Lower leg skin (tissue), 4 donors: ENCODE measurements around the gene SLC46A1. TPM values are rescaled to one million over a fixed set of nuclear protein-coding genes. Genes with fewer than 3 reads are reported as not detected.

ENCODE experiments used
- DNase-seq, 2 donors: peaks; one replicate each; pipeline ENCODE4 v3.0.0-alpha.2; 2019; ENCODE audit warnings: low spot score in 2 of 2
- H3K4me3 ChIP-seq: fragments of 200-600 bp; sonication (generic); 2 replicates; pipeline ENCODE4 v1.5.1; 2017; ENCODE audit warnings: mild to moderate bottlenecking, low read depth; ENCODE audit not compliant: poor library complexity, severe bottlenecking
- CTCF ChIP-seq, 3 donors: fragments of 450-650 bp; IDR thresholded peaks; one replicate each; pipeline ENCODE4 v1.5.1; 2016; ENCODE audit warnings: antibody characterized with exemption in 3 of 3, mild to moderate bottlenecking in 3 of 3, moderate library complexity in 2 of 3
- POLR2A ChIP-seq, 2 donors: fragments of 450-650 bp; IDR thresholded peaks; one replicate each; pipeline ENCODE4 v1.6.1; 2016 to 2017; ENCODE audit warnings: antibody characterized with exemption in 2 of 2, mild to moderate bottlenecking in 1 of 2, moderate library complexity in 1 of 2
- WGBS, 2 donors: methylation state at CpG; one replicate each; pipeline ENCODE4 v1.1.5; 2018; 5-methylcytosine and 5-hydroxymethylcytosine counted together
- intact Hi-C: fragments of 100-400 bp; cut with DNase I; formaldehyde crosslinking; loops from one replicate; pipeline ENCODE4 v1.15.0; 2023; ENCODE audit warnings: low total_unique reads
- total RNA-seq, 4 donors: library from RNA; depleted of rRNA; stranded (reverse); fragments of >200 nt; gene quantifications; one replicate each; pipeline ENCODE4 v1.1.0, GENCODE V29; 2016

Gene SLC46A1
- total RNA-seq, 4 donors from 2014 or later = 0.89 to 11.5 (median 4.5) TPM

DNA sequence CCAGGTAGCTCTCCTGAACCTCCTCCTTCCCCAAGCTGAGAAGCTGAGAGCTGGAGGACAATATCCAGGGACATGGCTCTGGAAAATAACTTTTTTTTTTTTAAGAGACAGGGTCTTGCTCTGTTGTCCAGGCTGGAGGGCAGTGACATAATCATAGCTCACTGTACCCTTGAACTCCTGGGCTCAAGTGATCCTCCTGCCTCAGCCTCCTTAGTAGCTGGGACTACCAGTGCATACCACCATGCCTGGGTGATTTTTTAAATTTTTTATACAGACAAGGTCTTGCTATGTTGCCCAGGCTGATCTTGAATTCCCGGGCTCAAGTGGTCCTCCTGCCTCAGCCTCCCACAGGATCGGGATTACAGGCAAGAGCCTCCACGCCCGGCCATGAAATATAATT is 6.2 kb downstream of the SLC46A1 start:
- 89 to 94% methylated on average over 4 of the region's 4 CpGs for WGBS, 2 donors
- no peak for DNase-seq
- H3K4me3 ChIP-seq = no peak overlapping the region
- intact Hi-C loops = no loop called here
- TF ChIP-seq POLR2A (IDR thresholded peaks at IDR 0.05) (no peak), CTCF (IDR thresholded peaks at IDR 0.05) (no peak)

- DNase-seq = no peak
- no peak overlapping the region for H3K4me3 ChIP-seq
- TF ChIP-seq CTCF (IDR thresholded peaks at IDR 0.05) (no peak), POLR2A (IDR thresholded peaks at IDR 0.05) (no peak)
- 71 to 80% methylated on average over 5 to 6 of the region's 6 CpGs for WGBS, 2 donors
- intact Hi-C loops = no loop called here
Measured at GRCh38 chr17:28398280-28398981, 7.6 kb downstream of the SLC46A1 start.

DNA sequence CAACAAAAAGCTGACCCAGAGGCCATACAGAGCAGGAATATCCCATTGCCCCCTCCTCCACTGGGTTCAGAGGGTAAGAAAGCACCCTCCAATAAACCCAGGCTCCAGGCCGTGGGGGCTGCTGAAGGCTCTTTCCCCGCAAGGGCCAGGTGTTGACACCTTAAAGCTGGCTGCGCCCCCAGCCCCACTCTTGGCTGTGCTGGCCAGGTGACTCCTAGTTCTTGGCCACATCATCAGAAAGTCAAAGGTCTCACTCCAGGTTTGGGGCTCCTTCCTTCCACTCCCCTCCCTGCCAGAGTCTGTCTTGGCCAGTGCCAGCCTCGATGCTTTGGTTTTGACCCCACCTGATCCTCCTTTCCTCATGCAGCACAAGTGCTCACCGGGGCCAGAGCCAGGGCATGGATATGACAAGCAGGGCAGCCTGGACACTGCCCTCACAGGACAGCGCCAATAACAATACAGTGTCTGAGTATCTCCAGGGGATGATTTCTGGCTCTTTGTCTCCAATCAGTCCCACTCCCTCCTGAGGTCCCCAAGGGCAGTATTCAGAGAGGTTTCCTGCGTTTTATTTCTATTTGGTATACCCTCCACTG is 8.2 kb downstream of the SLC46A1 start:
- intact Hi-C loops = no loop called here
- WGBS, 2 donors = 75 to 77% methylated on average over 7 of the region's 7 CpGs

DNA sequence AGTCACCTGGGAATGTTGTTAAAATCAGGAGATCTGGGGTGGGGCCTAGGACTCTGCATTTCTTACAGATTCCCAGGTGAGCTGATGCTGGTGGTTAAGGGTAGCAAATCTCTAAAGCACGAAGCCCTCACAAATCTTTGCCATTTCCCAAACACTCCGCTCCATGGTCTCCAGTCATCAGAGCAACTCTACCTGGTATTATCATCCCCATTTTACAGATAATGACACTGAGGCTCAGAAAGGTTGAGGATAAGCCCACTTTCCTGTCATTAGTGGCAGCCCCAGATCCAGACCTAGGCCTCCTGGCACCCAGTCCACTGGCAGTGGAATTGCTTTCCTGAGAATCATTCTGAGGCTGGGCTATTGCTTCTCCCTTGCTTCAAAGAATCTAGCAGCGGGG is 8.7 kb downstream of the SLC46A1 start:
- WGBS, 2 donors = 96 to 98% methylated on average over 2 to 3 of the region's 3 CpGs
- no peak for DNase-seq
- TF ChIP-seq POLR2A (IDR thresholded peaks at IDR 0.05) (no peak), CTCF (IDR thresholded peaks at IDR 0.05) (no peak)
- no peak overlapping the region for H3K4me3 ChIP-seq
- intact Hi-C loops = no loop called here

More for the DNA sequence above, 8.2 kb downstream of the SLC46A1 start:
- no peak for DNase-seq
- no peak overlapping the region for H3K4me3 ChIP-seq
- TF ChIP-seq POLR2A (IDR thresholded peaks at IDR 0.05) (no peak), CTCF (IDR thresholded peaks at IDR 0.05) (no peak)

- intact Hi-C loops = no loop called here
- no peak overlapping the region for H3K4me3 ChIP-seq
- WGBS, 2 donors = 77 to 84% methylated on average over 6 of the region's 6 CpGs
- no peak for TF ChIP-seq POLR2A (IDR thresholded peaks at IDR 0.05)
- TF ChIP-seq CTCF (IDR thresholded peaks at IDR 0.05) = no peak
- DNase-seq = no peak
Measured at GRCh38 chr17:28396635-28397239, 9.3 kb downstream of the SLC46A1 start.
